Smooth muscle cell (in vitro differentiated cells): ENCODE measurements around the gene SELPLG. TPM values are rescaled to one million over a fixed set of nuclear protein-coding genes. Genes with fewer than 3 reads are reported as not detected.

Experiments
- DNase-seq: peaks from one replicate; lab custom pipeline; 2025; ENCODE audit not compliant: unreplicated experiment; lab: John Stamatoyannopoulos, UW
- H2AFZ ChIP-seq: fragments of 200-600 bp; sonication (generic); 2 replicates; pipeline ENCODE4 v1.6.0; 2016; ENCODE audit warnings: antibody characterized with exemption, low read depth, mild to moderate bottlenecking
- H3F3A ChIP-seq: fragments of 200-600 bp; sonication (generic); 2 replicates; pipeline ENCODE4 v1.6.0; 2017; ENCODE audit warnings: antibody characterized with exemption, low read depth
- H3K27ac ChIP-seq: fragments of 200-600 bp; sonication (generic); 2 replicates; pipeline ENCODE4 v1.5.1; 2016; ENCODE audit warnings: low read depth, mild to moderate bottlenecking
- H3K27me3 ChIP-seq: fragments of 200-600 bp; sonication (generic); 2 replicates; pipeline ENCODE4 v1.6.1; 2016; ENCODE audit warnings: low read depth, mild to moderate bottlenecking
- H3K36me3 ChIP-seq: fragments of 200-600 bp; sonication (generic); 2 replicates; pipeline ENCODE4 v1.5.1; 2016; ENCODE audit warnings: low read depth
- H3K4me1 ChIP-seq: fragments of 200-600 bp; sonication (generic); 2 replicates; pipeline ENCODE4 v1.5.1; 2016; ENCODE audit warnings: low read depth
- H3K4me2 ChIP-seq: fragments of 200-600 bp; sonication (generic); 2 replicates; pipeline ENCODE4 v1.6.0; 2016; ENCODE audit warnings: mild to moderate bottlenecking
- H3K4me3 ChIP-seq: fragments of 200-600 bp; sonication (generic); 2 replicates; pipeline ENCODE4 v1.5.1; 2016; ENCODE audit warnings: mild to moderate bottlenecking
- H3K79me2 ChIP-seq: fragments of 200-600 bp; sonication (generic); 2 replicates; pipeline ENCODE4 v1.6.0; 2016; ENCODE audit warnings: low read depth, mild to moderate bottlenecking
- H3K9ac ChIP-seq: fragments of 200-600 bp; sonication (generic); 2 replicates; pipeline ENCODE4 v1.6.0; 2016; ENCODE audit warnings: low read depth
- H3K9me3 ChIP-seq: fragments of 200-600 bp; sonication (generic); replicated peaks from 2 replicates; pipeline ENCODE4 v1.5.1; 2016; ENCODE audit warnings: low read depth
- H4K20me1 ChIP-seq: fragments of 200-600 bp; sonication (generic); 2 replicates; pipeline ENCODE4 v1.6.0; 2016; ENCODE audit warnings: low read depth
- WGBS: methylation state at CpG from one replicate; pipeline ENCODE4 v1.1.7; 2016; ENCODE audit warnings: low lambda C conversion rate; 5-methylcytosine and 5-hydroxymethylcytosine counted together
- polyA plus RNA-seq: library from polyadenylated mRNA; unstranded; fragments of >200 nt; fragmentation: Nextera tagmentation; extraction: Ambion mirVana; gene quantifications from 2 replicates; pipeline ENCODE4 v1.2.1, GENCODE V29; 2016
- total RNA-seq: library from RNA; depleted of rRNA; stranded (reverse); fragments of >200 nt; gene quantifications from 2 replicates; pipeline ENCODE4 v1.2.3, GENCODE V29; 2014
- TF ChIP-seq, protein P1 (sequence below): fragments of 200-600 bp; sonication (generic); IDR thresholded peaks from 2 replicates; pipeline ENCODE4 v1.5.1; 2017; ENCODE audit warnings: borderline replicate concordance, mild to moderate bottlenecking, antibody characterized with exemption; ENCODE audit not compliant: insufficient read depth, poor library complexity, severe bottlenecking

Gene SELPLG
- total and polyA plus RNA-seq, 2 experiments from 2014 or later: 0.09 to 2.0 TPM

DNA sequence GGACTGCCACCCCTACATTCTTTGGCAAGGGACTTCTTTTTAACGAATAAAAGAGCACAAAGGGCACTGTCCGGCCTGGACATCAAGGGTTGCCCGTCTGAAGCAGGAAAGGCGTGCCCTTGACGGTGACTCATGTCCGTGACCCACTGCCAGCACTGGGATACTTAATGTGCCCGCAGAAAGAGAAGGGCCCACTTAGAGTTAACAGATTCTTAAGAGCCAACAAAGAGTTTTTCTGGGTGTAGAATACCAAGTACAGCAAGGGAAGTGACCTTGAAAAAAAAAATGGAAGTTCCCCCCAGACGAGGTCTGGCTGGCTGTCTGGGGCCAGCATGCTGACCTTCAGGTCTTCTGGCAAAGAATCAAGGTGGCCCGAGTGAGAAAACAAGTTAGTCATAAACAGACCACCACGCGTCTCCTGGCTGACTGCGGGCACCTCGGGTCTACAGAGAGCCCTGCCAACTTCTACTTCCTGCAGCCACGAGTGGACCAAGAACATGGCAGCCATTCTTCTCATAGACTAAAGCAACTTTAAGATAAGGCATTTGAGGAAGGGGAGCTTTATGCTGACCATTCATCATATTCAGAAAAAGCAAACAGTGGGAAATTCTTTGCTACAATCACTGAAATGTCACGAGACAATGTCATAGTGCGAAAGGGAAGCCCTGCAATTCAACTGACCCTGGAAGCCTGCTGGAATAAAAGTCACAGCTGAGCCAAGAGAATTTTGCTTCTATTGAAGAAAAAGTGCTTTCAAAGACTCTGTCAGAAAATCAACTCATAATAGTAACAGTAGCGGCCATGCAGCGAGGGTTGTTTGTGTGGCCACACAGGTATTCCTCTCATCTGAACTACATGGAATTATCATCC lies 10.5 kb upstream of the SELPLG start:
- no peak for DNase-seq
- Histone ChIP-seq H3K27ac (no peak overlapping the region), H2AFZ (no peak overlapping the region), H3K9me3 (no peaks in the 10 kb centered on the region), H3K9ac (no peak overlapping the region), H3K4me2 (no peak overlapping the region), H3K79me2 (no peaks in the 10 kb centered on the region), H3K36me3 (peaks cover 10% of the 10 kb centered on the region), H3K4me3 (no peak overlapping the region), H3K27me3 (no peaks in the 10 kb centered on the region), H3F3A (peaks cover 10% of the 10 kb centered on the region), H4K20me1 (no peaks in the 10 kb centered on the region), H3K4me1 (peaks cover 9% of the 10 kb centered on the region)
- TF ChIP-seq, protein P1, sequence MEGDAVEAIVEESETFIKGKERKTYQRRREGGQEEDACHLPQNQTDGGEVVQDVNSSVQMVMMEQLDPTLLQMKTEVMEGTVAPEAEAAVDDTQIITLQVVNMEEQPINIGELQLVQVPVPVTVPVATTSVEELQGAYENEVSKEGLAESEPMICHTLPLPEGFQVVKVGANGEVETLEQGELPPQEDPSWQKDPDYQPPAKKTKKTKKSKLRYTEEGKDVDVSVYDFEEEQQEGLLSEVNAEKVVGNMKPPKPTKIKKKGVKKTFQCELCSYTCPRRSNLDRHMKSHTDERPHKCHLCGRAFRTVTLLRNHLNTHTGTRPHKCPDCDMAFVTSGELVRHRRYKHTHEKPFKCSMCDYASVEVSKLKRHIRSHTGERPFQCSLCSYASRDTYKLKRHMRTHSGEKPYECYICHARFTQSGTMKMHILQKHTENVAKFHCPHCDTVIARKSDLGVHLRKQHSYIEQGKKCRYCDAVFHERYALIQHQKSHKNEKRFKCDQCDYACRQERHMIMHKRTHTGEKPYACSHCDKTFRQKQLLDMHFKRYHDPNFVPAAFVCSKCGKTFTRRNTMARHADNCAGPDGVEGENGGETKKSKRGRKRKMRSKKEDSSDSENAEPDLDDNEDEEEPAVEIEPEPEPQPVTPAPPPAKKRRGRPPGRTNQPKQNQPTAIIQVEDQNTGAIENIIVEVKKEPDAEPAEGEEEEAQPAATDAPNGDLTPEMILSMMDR: no peak
- 87% methylated on average over 18 of the region's 18 CpGs for WGBS

DNA sequence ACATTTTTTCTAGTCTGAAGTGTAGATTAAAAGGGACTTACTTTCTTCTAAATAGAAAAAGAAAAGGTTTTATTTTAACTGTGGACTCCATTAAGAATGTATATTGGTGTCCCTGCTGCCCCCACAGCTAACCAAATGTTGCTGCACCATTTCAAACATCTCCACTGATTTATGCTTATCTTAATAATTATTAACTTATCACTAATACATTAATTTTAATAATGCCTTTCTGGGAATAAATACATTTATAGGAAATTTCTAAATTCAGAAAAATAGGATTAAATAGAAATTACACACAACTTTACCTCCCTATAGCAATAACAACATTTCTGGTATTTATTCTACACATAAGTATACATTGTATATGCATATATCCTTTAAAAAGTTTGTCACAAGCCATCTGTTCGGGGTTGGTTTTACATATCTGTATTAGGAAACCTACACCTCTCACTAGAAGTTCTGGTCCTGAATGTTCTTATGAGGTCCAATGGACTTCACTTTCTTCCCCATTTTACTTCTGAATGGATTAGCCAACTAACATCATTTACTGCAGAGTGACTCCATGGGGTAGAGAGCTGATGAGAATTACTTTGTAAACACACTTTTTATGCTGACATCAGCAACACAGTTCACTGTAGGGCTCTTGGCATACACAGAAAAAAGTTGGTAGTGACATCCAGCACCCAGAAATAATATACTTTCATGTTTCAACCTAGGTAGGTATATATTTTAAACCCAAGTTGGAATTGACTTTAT lies 9.4 kb upstream of the SELPLG start:
- H3K27me3 ChIP-seq: no peaks in the 10 kb centered on the region
- 93% methylated on average over 1 of the region's 1 CpG for WGBS
- no peak for DNase-seq
- H3K27ac ChIP-seq: no peak overlapping the region
- TF ChIP-seq, protein P1: no peak
- peaks cover 12% of the 10 kb centered on the region for H3K4me1 ChIP-seq
- H3K4me2 ChIP-seq: no peak overlapping the region
- H3F3A ChIP-seq: peaks cover 4% of the 10 kb centered on the region
- H4K20me1 ChIP-seq: no peaks in the 10 kb centered on the region
- H3K9me3 ChIP-seq: no peaks in the 10 kb centered on the region
- no peak overlapping the region for H3K4me3 ChIP-seq
- H3K79me2 ChIP-seq: no peaks in the 10 kb centered on the region
- H2AFZ ChIP-seq: no peak overlapping the region
- peaks cover 10% of the 10 kb centered on the region for H3K36me3 ChIP-seq
- no peak overlapping the region for H3K9ac ChIP-seq

DNA sequence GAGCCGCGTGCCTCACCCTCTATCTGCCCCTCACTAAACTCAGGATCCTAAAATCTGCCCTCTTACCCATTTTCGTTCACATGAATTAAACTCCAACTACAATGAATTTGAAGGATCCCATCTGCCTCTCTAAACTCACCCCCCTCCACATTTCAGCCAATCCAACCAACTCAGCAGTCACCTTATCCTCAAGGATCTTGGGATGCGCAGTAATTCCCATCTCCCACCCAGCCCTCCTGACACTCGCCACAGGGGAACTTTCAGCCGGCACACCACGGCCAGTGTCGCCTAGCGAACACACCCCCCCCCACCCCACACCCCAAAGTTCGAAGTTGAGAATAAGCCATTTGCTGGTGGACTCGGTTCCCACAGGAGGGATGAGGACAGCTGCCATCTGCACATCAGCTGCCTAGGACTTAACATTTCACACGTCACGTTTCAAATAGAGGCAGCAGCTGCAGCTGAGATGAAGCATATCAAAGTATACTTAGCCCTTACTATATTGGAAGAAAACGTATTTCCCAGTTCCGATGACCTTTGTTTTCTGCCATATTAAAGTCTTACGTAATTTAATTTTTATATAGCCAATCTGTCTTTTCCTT lies 8.7 kb upstream of the SELPLG start:
- Histone ChIP-seq H3K27me3 (no peaks in the 10 kb centered on the region), H3K36me3 (peaks cover 10% of the 10 kb centered on the region), H4K20me1 (no peaks in the 10 kb centered on the region), H3F3A (peaks cover 4% of the 10 kb centered on the region), H3K4me3 (no peak overlapping the region), H3K79me2 (no peaks in the 10 kb centered on the region), H3K4me2 (no peak overlapping the region), H3K9me3 (no peaks in the 10 kb centered on the region), H3K9ac (no peak overlapping the region), H3K4me1 (peaks cover 17% of the 10 kb centered on the region), H2AFZ (no peak overlapping the region), H3K27ac (no peak overlapping the region)
- 92% methylated on average over 16 of the region's 16 CpGs for WGBS
- TF ChIP-seq, protein P1: no peak
- DNase-seq: no peak
